HG02840 (cell line): ENCODE measurements around the gene HSPA14.
A peak's percentile ranks its signal among the peaks of the same experiment; 100 is the strongest.
"Not testable (repeated sequence)": the region's sequence is repeated elsewhere in the genome, so short reads cannot be mapped to it uniquely, and the experiment has no call there.

Source experiments
- ATAC-seq: cut with Tn5 transposase; IDR thresholded peaks from one replicate; pipeline ENCODE4 v1.9.1; 2021; ENCODE audit warnings: mild to moderate bottlenecking, moderate library complexity, moderate number of reproducible peaks; ENCODE audit not compliant: unreplicated experiment, low FRiP score

The HSPA14 gene

GRCh38 chr10:14837757-14838581, at the start of gene HSPA14, which contains the start of the genes CDNF and MSANTD7:
TSS of gene HSPA14 (plus strand) at chr10:14838306. CDS start at chr10:14838403, 97 bp downstream.
TSS of gene CDNF (minus strand) at chr10:14838037. CDS start at chr10:14837946, 91 bp downstream.
TSS of gene MSANTD7 (plus strand) at chr10:14838306. CDS start at chr10:14842285, 3,979 bp downstream.
- ATAC-seq, result peak; percentile 96

GRCh38 chr10:14798636-14799035, 39.5 kb upstream of the HSPA14 start:
- ATAC-seq, result no peak

- ATAC-seq, result no peak
Observed at GRCh38 chr10:14800397-14800796, 37.7 kb upstream of the HSPA14 start.

- no peak for ATAC-seq
Observed at GRCh38 chr10:14801723-14802122, 36.4 kb upstream of the HSPA14 start.

GRCh38 chr10:14803827-14804226, 34.3 kb upstream of the HSPA14 start:
- no peak for ATAC-seq

GRCh38 chr10:14806318-14806717, 31.8 kb upstream of the HSPA14 start:
- ATAC-seq, result no peak

- ATAC-seq, result no peak
Observed at GRCh38 chr10:14810969-14811953, 26.8 kb upstream of the HSPA14 start.

GRCh38 chr10:14812271-14812670, 25.8 kb upstream of the HSPA14 start:
- no peak for ATAC-seq

- ATAC-seq, result no peak
Observed at GRCh38 chr10:14815681-14816080, 22.4 kb upstream of the HSPA14 start.

- ATAC-seq, result not testable (repeated sequence)
Observed at GRCh38 chr10:14816717-14817116, 21.4 kb upstream of the HSPA14 start.

GRCh38 chr10:14820010-14820774, 17.9 kb upstream of the HSPA14 start:
- no peak for ATAC-seq

- ATAC-seq, result no peak
Observed at GRCh38 chr10:14820775-14821154, 17.3 kb upstream of the HSPA14 start.

- no peak for ATAC-seq
Observed at GRCh38 chr10:14821635-14822375, 16.3 kb upstream of the HSPA14 start.

- no peak for ATAC-seq
Observed at GRCh38 chr10:14822879-14823755, 15.0 kb upstream of the HSPA14 start.

- ATAC-seq, result no peak
Observed at GRCh38 chr10:14823966-14824365, 14.1 kb upstream of the HSPA14 start.

GRCh38 chr10:14826076-14826829, 11.9 kb upstream of the HSPA14 start:
- no peak for ATAC-seq

GRCh38 chr10:14833106-14833505, 5.0 kb upstream of the HSPA14 start:
- no peak for ATAC-seq

- ATAC-seq, result no peak
Observed at GRCh38 chr10:14836208-14836607, 1.9 kb upstream of the HSPA14 start.
